M059J (cell line): Measurements from ENCODE around the gene ESR2. TPM values are rescaled to one million over a fixed set of nuclear protein-coding genes. Genes with fewer than 3 reads are reported as not detected.
"Not testable (repeated sequence)": the region's sequence is repeated elsewhere in the genome, so short reads cannot be mapped to it uniquely, and the experiment has no call there.

Experiments
- DNase-seq: peaks from one replicate; pipeline ENCODE4 v3.0.0-alpha.2; 2012; ENCODE audit warnings: low read depth
- total RNA-seq: library from RNA; depleted of rRNA; stranded (reverse); fragments of >200 nt; shearing (Covaris generic); gene quantifications from 2 replicates; pipeline ENCODE4 v1.2.3, GENCODE V29; 2014

The ESR2 gene
- total RNA-seq, 1 experiment from 2014 or later, result not detected

GRCh38 chr14:64091217-64091616 is 203.0 kb downstream of the ESR2 start:
- DNase-seq, result no peak

- DNase-seq, result no peak
These were observed 204.3 kb downstream of the ESR2 start for GRCh38 chr14:64089920-64090319.

GRCh38 chr14:64088647-64088964 is 205.6 kb downstream of the ESR2 start:
- no peak for DNase-seq

GRCh38 chr14:64082837-64083236 is 211.3 kb downstream of the ESR2 start:
- DNase-seq, result no peak

- DNase-seq, result no peak
These were observed 212.9 kb downstream of the ESR2 start for GRCh38 chr14:64081174-64081746.

- DNase-seq, result no peak
These were observed 213.7 kb downstream of the ESR2 start for GRCh38 chr14:64080452-64080851.

GRCh38 chr14:64075613-64076005 is 218.6 kb downstream of the ESR2 start:
- DNase-seq, result no peak

GRCh38 chr14:64074961-64075612 is 219.1 kb downstream of the ESR2 start:
- DNase-seq, result peak; percentile 83

- no peak for DNase-seq
These were observed 224.4 kb downstream of the ESR2 start for GRCh38 chr14:64069634-64070359.

GRCh38 chr14:64064447-64064846 is 229.7 kb downstream of the ESR2 start:
- DNase-seq, result no peak

GRCh38 chr14:64062381-64063115 is 231.6 kb downstream of the ESR2 start:
- DNase-seq, result no peak

GRCh38 chr14:64061706-64062105 is 232.5 kb downstream of the ESR2 start:
- DNase-seq, result no peak

- DNase-seq, result no peak
These were observed 233.1 kb downstream of the ESR2 start for GRCh38 chr14:64061115-64061514.

GRCh38 chr14:64060648-64061096 is 233.5 kb downstream of the ESR2 start:
- DNase-seq, result peak; percentile 39

GRCh38 chr14:64060199-64060545 is 234.0 kb downstream of the ESR2 start:
- peak; percentile 3 for DNase-seq

GRCh38 chr14:64059454-64060198 is 234.5 kb downstream of the ESR2 start:
- DNase-seq, result no peak

- peak; percentile 27 for DNase-seq
These were observed 240.2 kb downstream of the ESR2 start for GRCh38 chr14:64053694-64054669.

GRCh38 chr14:64049616-64050381 is 244.4 kb downstream of the ESR2 start:
- no peak for DNase-seq

GRCh38 chr14:64045091-64045490 is 249.1 kb downstream of the ESR2 start:
- no peak for DNase-seq

GRCh38 chr14:64043296-64043695 is 250.9 kb downstream of the ESR2 start:
- not testable (repeated sequence) for DNase-seq
